Panc1 (cell line): ENCODE measurements around the gene GLOD4. TPM values are rescaled to one million over a fixed set of nuclear protein-coding genes. Genes with fewer than 3 reads are reported as not detected.

ENCODE experiments used
- ATAC-seq: fragments of 200-7000 bp; cut with Tn5 transposase; 2 replicates; pipeline ENCODE4 v1.9.1; 2020; ENCODE audit warnings: mild to moderate bottlenecking, moderate library complexity
- BruUV-seq: library from RNA; stranded (reverse); fragments of 400-500 nt; replicated peaks from 2 replicates; lab custom pipeline; 2021; lab: Mats Ljungman, UMichigan
- CTCF ChIA-PET: fragments of 300-600 bp; sonication (Branson Sonifier 250); formaldehyde crosslinking; loops from one replicate; lab custom pipeline; 2022; ENCODE audit warnings: antibody characterized with exemption; lab: Charles Lee
- POLR2A ChIA-PET: fragments of 300-600 bp; sonication (Branson Sonifier 250); formaldehyde crosslinking; loops from one replicate; lab custom pipeline; 2022; ENCODE audit warnings: antibody characterized with exemption; lab: Charles Lee
- DNase-seq: peaks from one replicate; pipeline ENCODE4 v3.0.0-alpha.2; 2010; ENCODE audit warnings: low read depth, low spot score
- H3K27ac ChIP-seq: 2 replicates; pipeline ENCODE4 v1.5.1; 2011; ENCODE audit warnings: mild to moderate bottlenecking, low read length, inconsistent platforms
- H3K27me3 ChIP-seq: fragments of 200-500 bp; sonication (Bioruptor generic); 2 replicates; pipeline ENCODE4 v1.6.0; 2014; ENCODE audit warnings: low read length, inconsistent platforms; ENCODE audit not compliant: control insufficient read depth, insufficient read depth
- H3K36me3 ChIP-seq: fragments of 200-500 bp; sonication (Bioruptor generic); 2 replicates; pipeline ENCODE4 v1.5.1; 2014; ENCODE audit warnings: inconsistent platforms, mild to moderate bottlenecking, low read length, moderate library complexity; ENCODE audit not compliant: control insufficient read depth, insufficient read depth
- H3K4me1 ChIP-seq: 2 replicates; pipeline ENCODE4 v1.5.1; 2011; ENCODE audit warnings: inconsistent platforms, mild to moderate bottlenecking, low read length, moderate library complexity; ENCODE audit not compliant: control insufficient read depth, insufficient read depth
- H3K4me3 ChIP-seq, 2 experiments: 2 replicates each; pipeline ENCODE4 v1.5.1; 2011 to 2012; ENCODE audit warnings: low read depth in 2 of 2, low read length in 2 of 2, mild to moderate bottlenecking in 2 of 2, inconsistent platforms in 1 of 2, moderate library complexity in 1 of 2
- H3K9me3 ChIP-seq: fragments of 200-500 bp; sonication (Bioruptor generic); 2 replicates; pipeline ENCODE4 v1.5.1; 2014; ENCODE audit warnings: low read depth, mild to moderate bottlenecking, inconsistent platforms, low read length, moderate library complexity; ENCODE audit not compliant: control insufficient read depth, insufficient read depth
- CTCF ChIP-seq: fragments of 450-650 bp; IDR thresholded peaks from 2 replicates; pipeline ENCODE4 v1.5.1; 2017; ENCODE audit warnings: mild to moderate bottlenecking
- POLR2AphosphoS5 ChIP-seq: IDR thresholded peaks from 2 replicates; pipeline ENCODE4 v1.6.1; 2012; ENCODE audit warnings: mild to moderate bottlenecking, low read depth, low read length, moderate library complexity
- REST ChIP-seq, 2 experiments: IDR thresholded peaks; 2 replicates each; pipeline ENCODE4 v1.6.1; 2011 to 2012; ENCODE audit warnings: low read depth in 2 of 2, control low read depth in 1 of 2, low read length in 1 of 2, mild to moderate bottlenecking in 1 of 2, moderate library complexity in 1 of 2; ENCODE audit not compliant: insufficient read depth in 1 of 2
- SIN3A ChIP-seq: IDR thresholded peaks from 2 replicates; pipeline ENCODE4 v1.6.1; 2012; ENCODE audit warnings: low read depth, mild to moderate bottlenecking, low read length, moderate library complexity, borderline replicate concordance; ENCODE audit not compliant: insufficient read depth
- TCF7L2 ChIP-seq: IDR thresholded peaks from 2 replicates; pipeline ENCODE4 v1.6.1; 2011; ENCODE audit warnings: mild to moderate bottlenecking, low read depth, low read length, inconsistent platforms
- in situ Hi-C: cut with HindIII; loops from 2 replicates; pipeline ENCODE4 v1.10.0; 2016; ENCODE audit warnings: low sequenced_read_pairs, low pct_unique_long_range_greater_than_20kb
- intact Hi-C: fragments of 100-400 bp; cut with micrococcal nuclease; formaldehyde crosslinking; loops from one replicate; pipeline ENCODE4 v1.10.0; 2022; ENCODE audit not compliant: unreplicated experiment
- total RNA-seq: library from RNA; stranded (reverse); gene quantifications from one replicate; pipeline ENCODE4 v1.2.1, GENCODE V29; 2021; ENCODE audit not compliant: unreplicated experiment

GLOD4 gene
- total RNA-seq, 1 experiment from 2014 or later, result 57.8 TPM

GRCh38 chr17:743139-743538, 38.9 kb downstream of the GLOD4 start:
- DNase-seq, result no peak
- Histone ChIP-seq H3K4me3 (no peak overlapping the region), H3K36me3 (peaks cover 6% of the 10 kb centered on the region), H3K27me3 (no peaks in the 10 kb centered on the region), H3K4me1 (no peaks in the 10 kb centered on the region), H3K9me3 (no peaks in the 10 kb centered on the region), H3K27ac (no peak overlapping the region)
- no peak for ATAC-seq
- TF ChIP-seq REST (IDR thresholded peaks at IDR 0.05; ENCODE audit: insufficient read depth in 1 of 2, low read depth in 2 of 2, low read length in 1 of 2), result no peak
- no peak for TF ChIP-seq CTCF
- TF ChIP-seq TCF7L2, result no peak
- no peak; the same call in 1 of the 2 replicates for TF ChIP-seq POLR2AphosphoS5
- no peak for TF ChIP-seq SIN3A
- intact Hi-C loops (no loop called here), in situ Hi-C loops (no loop called here)
- ChIA-PET CTCF (no interaction called here), POLR2A (no interaction called here)
- no TSS peak for BruUV-seq

GRCh38 chr17:742147-742793, 39.8 kb downstream of the GLOD4 start:
- Histone ChIP-seq H3K9me3 (no peaks in the 10 kb centered on the region), H3K27me3 (no peaks in the 10 kb centered on the region), H3K27ac (no peak overlapping the region), H3K4me3 (no peak overlapping the region), H3K36me3 (peaks cover 6% of the 10 kb centered on the region), H3K4me1 (no peaks in the 10 kb centered on the region)
- peak; percentile 28 for TF ChIP-seq POLR2AphosphoS5
- TF ChIP-seq REST (IDR thresholded peaks at IDR 0.05; ENCODE audit: insufficient read depth in 1 of 2, low read depth in 2 of 2, low read length in 1 of 2), result no peak
- TF ChIP-seq SIN3A, result no peak
- in situ Hi-C loops, result no loop called here
- ATAC-seq (0 out of 2 replicates have a peak, but pooled peaks have one; percentile 13), DNase-seq (no peak)
- ChIA-PET POLR2A (no interaction called here), CTCF (no interaction called here)
- intact Hi-C loops, result no loop called here
- BruUV-seq, result TSS peak; percentile 58
